AG04450 (cell line): ENCODE measurements around the gene PARD3B. TPM values are rescaled to one million over a fixed set of nuclear protein-coding genes. Genes with fewer than 3 reads are reported as not detected.

Experiments
- CTCF ChIA-PET: fragments of 300-600, 350-600 bp; formaldehyde crosslinking; extraction: SDS; loops from one replicate; lab custom pipeline; 2022; ENCODE audit warnings: antibody characterized with exemption, inconsistent platforms; lab: Charles Lee
- POLR2A ChIA-PET: fragments of 350-600 bp; formaldehyde crosslinking; extraction: SDS; loops from one replicate; lab custom pipeline; 2021; ENCODE audit warnings: antibody characterized with exemption, inconsistent platforms; lab: Yijun Ruan, JAX
- DNase-seq: peaks from one replicate; pipeline ENCODE4 v3.0.0-alpha.2; 2011; ENCODE audit warnings: low read depth, low spot score
- H3K27ac ChIP-seq: one replicate; pipeline ENCODE4 v1.5.1; 2012; ENCODE audit warnings: low read depth, low read length, control low read depth
- H3K27me3 ChIP-seq: one replicate; pipeline ENCODE4 v1.6.0; 2012; ENCODE audit warnings: low read length; ENCODE audit not compliant: control insufficient read depth, insufficient read depth
- H3K4me3 ChIP-seq: 2 replicates; pipeline ENCODE4 v1.5.1; 2011; ENCODE audit warnings: mild to moderate bottlenecking, low read depth, low read length, control low read depth
- H3K9me3 ChIP-seq: 2 replicates; pipeline ENCODE4 v1.5.1; 2012; ENCODE audit warnings: low read length; ENCODE audit not compliant: control insufficient read depth, insufficient read depth
- CTCF ChIP-seq: IDR thresholded peaks from 2 replicates; pipeline ENCODE4 v1.5.1; 2011; ENCODE audit warnings: low read depth, low read length, control low read depth, inconsistent platforms
- polyA plus RNA-seq: library from polyadenylated mRNA; depleted of rRNA; stranded (reverse); fragments of >200 nt; gene quantifications from 2 replicates; pipeline ENCODE4 v1.2.3, GENCODE V29; 2011

PARD3B gene
- polyA plus RNA-seq, 1 experiment: 8.5 TPM

- Histone ChIP-seq H3K4me3 (no peak overlapping the region), H3K27me3 (no peaks in the 10 kb centered on the region), H3K9me3 (no peaks in the 10 kb centered on the region), H3K27ac (no peak overlapping the region)
- POLR2A ChIA-PET: interaction anchor here (0.6 kb wide), 1 partner anchor 30 kb away, joined by 5 read pairs; no protein-coding TSS in a partner anchor
- no peak for DNase-seq
- no peak for TF ChIP-seq CTCF
- CTCF ChIA-PET: no interaction called here
Observed at GRCh38 chr2:205614965-205615364, 1069.7 kb downstream of the PARD3B start.

GRCh38 chr2:205617905-205618304 is 1072.6 kb downstream of the PARD3B start:
- Histone ChIP-seq H3K9me3 (no peaks in the 10 kb centered on the region), H3K27me3 (no peaks in the 10 kb centered on the region), H3K27ac (no peak overlapping the region), H3K4me3 (no peak overlapping the region)
- CTCF ChIA-PET: no interaction called here
- no peak for TF ChIP-seq CTCF
- POLR2A ChIA-PET: no interaction called here
- no peak for DNase-seq

GRCh38 chr2:205619600-205619999 is 1074.3 kb downstream of the PARD3B start:
- CTCF ChIA-PET: interaction anchor here (0.6 to 1.5 kb wide), 2 partner anchors 13 to 71 kb away, joined by 3 read pairs; no protein-coding TSS in a partner anchor
- DNase-seq: no peak
- H3K27ac ChIP-seq: no peak overlapping the region
- no peak overlapping the region for H3K4me3 ChIP-seq
- no peak for TF ChIP-seq CTCF
- POLR2A ChIA-PET: interaction anchor here (0.6 kb wide), 1 partner anchor 37 kb away, joined by 5 read pairs; no protein-coding TSS in a partner anchor
- no peaks in the 10 kb centered on the region for H3K27me3 ChIP-seq
- no peaks in the 10 kb centered on the region for H3K9me3 ChIP-seq

- ChIA-PET POLR2A (no interaction called here), CTCF (no interaction called here)
- TF ChIP-seq CTCF: no peak
- Histone ChIP-seq H3K27ac (no peak overlapping the region), H3K27me3 (no peaks in the 10 kb centered on the region), H3K4me3 (no peak overlapping the region), H3K9me3 (no peaks in the 10 kb centered on the region)
- DNase-seq: no peak
Observed at GRCh38 chr2:205627085-205627484, 1081.8 kb downstream of the PARD3B start.

GRCh38 chr2:205628422-205628821 is 1083.1 kb downstream of the PARD3B start:
- POLR2A ChIA-PET: no interaction called here
- CTCF ChIA-PET: no interaction called here
- no peaks in the 10 kb centered on the region for H3K27me3 ChIP-seq
- DNase-seq: no peak
- no peak overlapping the region for H3K27ac ChIP-seq
- no peak overlapping the region for H3K4me3 ChIP-seq
- TF ChIP-seq CTCF: no peak
- no peaks in the 10 kb centered on the region for H3K9me3 ChIP-seq
